Activated T-cell treated with anti-CD3 and anti-CD28 coated beads, Interleukin-2, amount 50 U/mL, for 4 hours (primary cell): ENCODE measurements around the gene GSS. TPM values are rescaled to one million over a fixed set of nuclear protein-coding genes. Genes with fewer than 3 reads are reported as not detected.
"Not testable (repeated sequence)": the region's sequence is repeated elsewhere in the genome, so short reads cannot be mapped to it uniquely, and the experiment has no call there.

Experiments
- ATAC-seq, 2 donors: fragments of 200-7000 bp; cut with Tn5 transposase; one replicate each; pipeline ENCODE4 v1.10.0; 2021
- DNase-seq: peaks from one replicate; pipeline ENCODE4 v3.0.0-alpha.2; 2020
- H3K27me3 Mint-ChIP-seq: one replicate; pipeline ENCODE4 v1.8.0; 2021; ENCODE audit warnings: low read depth, mixed read lengths
- H3K36me3 Mint-ChIP-seq: one replicate; pipeline ENCODE4 v1.8.0; 2022; ENCODE audit warnings: mixed read lengths; ENCODE audit not compliant: insufficient read depth
- H3K4me1 Mint-ChIP-seq: one replicate; pipeline ENCODE4 v1.8.0; 2021; ENCODE audit warnings: low read depth, mixed read lengths
- H3K4me3 Mint-ChIP-seq: one replicate; pipeline ENCODE4 v1.8.0; 2021; ENCODE audit warnings: mild to moderate bottlenecking, moderate library complexity, mixed read lengths
- H3K9me3 Mint-ChIP-seq: one replicate; pipeline ENCODE4 v1.8.0; 2021; ENCODE audit warnings: mixed read lengths
- total RNA-seq, 3 donors: library from RNA; stranded (reverse); gene quantifications; one replicate each; pipeline ENCODE4 v1.2.1, GENCODE V29; 2021

Gene GSS
- total RNA-seq, 3 donors from 2014 or later, result 47.8 to 56.2 (median 51.3) TPM

DNA sequence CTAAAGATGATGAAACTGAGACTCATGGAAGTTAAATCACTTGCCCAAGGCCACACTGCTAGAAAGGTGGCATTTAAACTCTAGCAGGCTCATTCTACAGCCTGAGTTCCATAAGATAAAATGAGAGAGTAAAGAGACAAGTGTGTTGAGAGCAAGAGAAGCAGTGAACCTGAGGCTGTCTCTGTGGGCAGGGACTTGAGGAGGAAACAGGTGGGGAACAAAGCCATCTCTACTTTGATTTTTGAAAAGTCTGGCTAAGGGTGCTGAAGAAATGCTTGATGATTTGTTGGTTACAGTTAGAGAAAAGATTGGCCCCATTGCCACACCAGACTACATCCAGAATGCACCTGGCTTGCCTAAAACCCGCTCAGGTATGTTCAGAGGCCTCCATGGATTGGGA lies 29.0 kb downstream of the GSS start:
- H3K4me3 Mint-ChIP-seq, result no peak overlapping the region
- DNase-seq (no peak), ATAC-seq (no peak)
- peaks cover 3% of the 10 kb centered on the region for H3K4me1 Mint-ChIP-seq
- H3K27me3 Mint-ChIP-seq, result no peaks in the 10 kb centered on the region
- no peaks in the 10 kb centered on the region for H3K9me3 Mint-ChIP-seq
- H3K36me3 Mint-ChIP-seq, result peaks cover 21% of the 10 kb centered on the region

DNA sequence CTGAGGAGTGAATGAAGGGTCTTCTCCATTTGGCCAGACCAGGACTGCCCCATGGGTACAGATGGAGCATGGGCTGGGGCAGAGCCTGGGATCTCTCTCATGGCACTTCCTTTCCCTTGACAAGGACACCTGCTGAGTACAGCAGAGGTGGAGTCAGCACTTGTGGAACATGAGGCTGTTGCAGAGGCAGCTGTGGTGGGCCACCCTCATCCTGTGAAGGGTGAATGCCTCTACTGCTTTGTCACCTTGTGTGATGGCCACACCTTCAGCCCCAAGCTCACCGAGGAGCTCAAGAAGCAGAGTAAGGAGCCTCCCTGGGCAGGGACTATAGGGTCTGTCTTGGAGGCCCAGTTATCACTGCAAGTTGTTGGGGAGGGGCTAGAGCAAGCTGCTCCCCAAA lies 29.6 kb downstream of the GSS start:
- peaks cover 21% of the 10 kb centered on the region for H3K36me3 Mint-ChIP-seq

DNA sequence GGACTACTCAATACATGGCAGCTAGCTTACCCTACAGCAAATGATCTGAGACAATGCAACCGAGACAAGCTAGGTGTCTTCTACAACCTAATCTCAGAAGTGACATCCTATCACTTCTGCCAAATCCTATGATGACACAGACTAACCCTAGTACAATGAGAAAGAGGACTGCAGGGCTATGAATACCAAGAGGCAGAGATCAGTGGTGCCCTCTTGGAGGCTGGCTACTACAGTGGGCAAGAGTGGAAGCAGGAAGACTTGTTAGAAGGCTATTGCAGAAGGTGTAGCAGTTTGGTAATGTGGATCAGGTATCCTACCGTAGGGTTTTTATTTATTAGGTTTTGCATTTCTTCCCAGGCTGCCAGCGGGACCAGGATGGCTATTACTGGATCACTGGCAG lies 30.3 kb downstream of the GSS start:
- Mint-ChIP-seq H3K36me3 (peaks cover 15% of the 10 kb centered on the region), H3K4me1 (peaks cover 3% of the 10 kb centered on the region), H3K27me3 (no peaks in the 10 kb centered on the region), H3K9me3 (no peaks in the 10 kb centered on the region), H3K4me3 (no peak overlapping the region)
- DNase-seq (no peak), ATAC-seq (no peak)

More for the DNA sequence above, 29.6 kb downstream of the GSS start:
- no peak overlapping the region for H3K4me3 Mint-ChIP-seq
- no peaks in the 10 kb centered on the region for H3K9me3 Mint-ChIP-seq
- peaks cover 3% of the 10 kb centered on the region for H3K4me1 Mint-ChIP-seq
- peak in 1 of 2 donors; percentile 30 for ATAC-seq
- DNase-seq, result no peak
- H3K27me3 Mint-ChIP-seq, result no peaks in the 10 kb centered on the region

DNA sequence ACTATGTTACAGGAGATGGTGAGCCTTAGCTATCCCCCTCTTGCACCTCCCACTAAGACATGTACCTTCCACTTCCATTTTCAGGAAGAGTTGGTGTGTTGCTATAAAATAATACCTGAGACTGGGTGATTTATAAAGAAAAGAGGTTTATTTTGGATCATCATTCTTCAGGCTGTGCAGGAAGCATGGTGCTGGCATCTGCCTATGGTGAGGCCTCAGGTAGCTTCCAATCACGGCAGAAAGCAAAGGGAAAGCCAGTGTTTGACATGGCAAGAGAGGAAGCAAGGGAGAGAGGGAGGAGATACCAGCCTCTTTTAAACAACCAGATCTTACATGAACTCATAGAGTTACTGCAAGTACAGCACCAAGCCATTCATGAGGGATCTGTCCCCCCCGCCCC lies 32.2 kb downstream of the GSS start:
- H3K36me3 Mint-ChIP-seq, result peaks cover 18% of the 10 kb centered on the region
- H3K4me1 Mint-ChIP-seq, result peaks cover 9% of the 10 kb centered on the region
- H3K4me3 Mint-ChIP-seq, result no peak overlapping the region
- no peaks in the 10 kb centered on the region for H3K27me3 Mint-ChIP-seq
- no peaks in the 10 kb centered on the region for H3K9me3 Mint-ChIP-seq
- DNase-seq (no peak), ATAC-seq (no peak)

DNA sequence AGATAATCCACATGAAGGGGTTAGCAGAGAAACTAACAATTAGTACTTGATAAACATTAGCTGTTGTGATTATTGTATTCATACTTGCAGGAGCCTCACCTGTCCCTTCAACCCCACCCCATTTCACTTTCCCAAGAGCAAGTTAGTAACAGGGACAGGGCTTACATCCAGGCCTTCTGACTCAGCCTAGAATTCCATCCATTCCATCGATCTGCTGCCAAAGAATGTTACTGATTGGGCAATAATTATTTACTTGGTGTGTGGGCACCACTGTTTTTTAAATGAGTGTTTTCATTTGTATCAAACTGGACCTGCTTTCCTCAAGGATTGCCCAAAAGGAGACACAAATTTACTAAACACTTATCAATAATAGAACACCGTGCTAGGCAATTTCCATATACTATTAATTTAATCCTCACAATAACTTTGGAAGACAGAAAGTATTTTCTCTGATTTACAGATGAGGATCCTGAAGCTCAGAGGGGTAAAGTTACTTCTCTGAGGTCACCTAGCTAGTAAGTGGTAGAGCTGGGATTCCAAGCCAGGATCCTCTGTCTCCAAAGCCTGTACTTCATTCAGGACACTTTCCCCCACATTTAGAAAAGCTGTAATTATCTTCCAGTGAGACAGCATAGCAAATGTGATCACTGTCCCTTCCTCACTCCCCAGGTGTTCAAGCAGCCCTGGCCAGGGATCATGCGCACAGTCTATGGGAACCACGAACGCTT lies 32.8 kb downstream of the GSS start:
- Mint-ChIP-seq H3K4me1 (peaks cover 15% of the 10 kb centered on the region), H3K9me3 (no peaks in the 10 kb centered on the region), H3K4me3 (no peak overlapping the region), H3K36me3 (peaks cover 20% of the 10 kb centered on the region), H3K27me3 (no peaks in the 10 kb centered on the region)
- ATAC-seq, result no peak
- DNase-seq, result no peak

DNA sequence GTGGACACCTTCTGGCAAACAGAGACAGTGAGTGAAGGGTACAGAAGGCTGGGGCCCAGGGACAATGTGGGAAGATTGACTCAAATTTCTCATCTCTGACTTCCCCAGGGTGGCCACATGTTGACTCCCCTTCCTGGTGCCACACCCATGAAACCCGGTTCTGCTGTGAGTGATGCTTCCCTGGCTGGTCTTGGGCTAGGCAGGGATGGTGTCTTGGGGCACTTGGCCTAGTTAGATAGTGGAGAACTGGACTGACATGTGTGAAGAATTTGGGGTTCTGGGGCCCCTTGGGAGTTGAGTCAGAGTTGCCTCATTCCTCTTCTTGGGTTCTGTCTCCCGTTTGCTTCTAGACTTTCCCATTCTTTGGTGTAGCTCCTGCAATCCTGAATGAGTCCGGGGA lies 34.2 kb downstream of the GSS start:
- no peak for ATAC-seq
- peaks cover 22% of the 10 kb centered on the region for H3K36me3 Mint-ChIP-seq

DNA sequence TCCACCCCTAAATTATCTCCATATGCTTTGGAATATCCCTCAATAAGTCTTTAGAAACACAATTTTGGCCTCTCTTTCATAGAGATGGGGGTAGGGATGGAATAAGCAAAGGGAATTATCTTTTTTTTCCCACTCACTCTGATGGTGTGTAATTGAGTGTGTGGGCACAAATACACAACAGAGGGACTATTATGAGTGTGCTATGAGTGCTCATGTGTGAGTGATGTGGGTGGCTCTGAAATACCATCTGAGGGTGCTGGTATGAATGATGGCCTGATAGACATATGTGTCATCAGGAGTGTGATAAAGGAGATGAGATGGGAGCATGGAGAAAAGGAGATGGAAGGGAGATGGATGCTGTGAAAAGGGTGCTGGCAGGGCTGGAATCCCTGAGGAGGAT lies 35.6 kb downstream of the GSS start:
- H3K4me1 Mint-ChIP-seq, result peaks cover 19% of the 10 kb centered on the region
- DNase-seq, result no peak
- no peaks in the 10 kb centered on the region for H3K27me3 Mint-ChIP-seq
- no peak overlapping the region for H3K4me3 Mint-ChIP-seq
- no peaks in the 10 kb centered on the region for H3K9me3 Mint-ChIP-seq
- peak; percentile 55 to 60 for ATAC-seq
- peaks cover 18% of the 10 kb centered on the region for H3K36me3 Mint-ChIP-seq

More for the DNA sequence above, 34.2 kb downstream of the GSS start:
- Mint-ChIP-seq H3K4me3 (no peak overlapping the region), H3K4me1 (peaks cover 20% of the 10 kb centered on the region), H3K27me3 (no peaks in the 10 kb centered on the region), H3K9me3 (no peaks in the 10 kb centered on the region)
- DNase-seq, result no peak

DNA sequence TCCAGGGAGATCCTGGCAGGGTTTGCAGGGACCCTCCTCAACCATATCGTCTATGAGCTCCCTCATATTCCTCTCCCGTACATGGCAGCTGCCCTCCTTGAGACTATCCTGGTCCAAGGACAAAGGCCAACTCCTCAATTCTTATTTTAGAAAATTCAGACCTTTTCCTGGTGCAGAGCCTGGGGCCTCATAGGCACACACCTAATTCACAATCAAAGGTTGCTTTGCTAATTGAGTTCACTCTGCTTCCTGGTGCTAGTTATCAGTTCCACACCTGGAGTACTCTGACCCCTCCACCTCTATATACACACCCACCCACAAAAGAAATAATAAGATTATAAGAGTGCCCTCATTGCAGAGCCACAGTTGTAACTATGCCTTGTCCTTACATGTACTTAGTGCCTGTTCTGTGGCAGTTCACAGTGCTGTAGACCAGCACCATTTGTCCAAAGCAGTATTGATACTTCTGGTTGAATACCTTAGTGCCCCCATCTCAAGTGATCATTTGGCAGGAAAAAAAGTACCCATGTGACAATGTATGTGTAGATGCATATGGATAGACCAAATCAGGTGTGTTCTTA lies 38.7 kb downstream of the GSS start:
- H3K27me3 Mint-ChIP-seq, result no peaks in the 10 kb centered on the region
- no peaks in the 10 kb centered on the region for H3K9me3 Mint-ChIP-seq
- peaks cover 19% of the 10 kb centered on the region for H3K4me1 Mint-ChIP-seq
- H3K36me3 Mint-ChIP-seq, result peaks cover 15% of the 10 kb centered on the region
- DNase-seq (no peak), ATAC-seq (no peak)
- no peak overlapping the region for H3K4me3 Mint-ChIP-seq

DNA sequence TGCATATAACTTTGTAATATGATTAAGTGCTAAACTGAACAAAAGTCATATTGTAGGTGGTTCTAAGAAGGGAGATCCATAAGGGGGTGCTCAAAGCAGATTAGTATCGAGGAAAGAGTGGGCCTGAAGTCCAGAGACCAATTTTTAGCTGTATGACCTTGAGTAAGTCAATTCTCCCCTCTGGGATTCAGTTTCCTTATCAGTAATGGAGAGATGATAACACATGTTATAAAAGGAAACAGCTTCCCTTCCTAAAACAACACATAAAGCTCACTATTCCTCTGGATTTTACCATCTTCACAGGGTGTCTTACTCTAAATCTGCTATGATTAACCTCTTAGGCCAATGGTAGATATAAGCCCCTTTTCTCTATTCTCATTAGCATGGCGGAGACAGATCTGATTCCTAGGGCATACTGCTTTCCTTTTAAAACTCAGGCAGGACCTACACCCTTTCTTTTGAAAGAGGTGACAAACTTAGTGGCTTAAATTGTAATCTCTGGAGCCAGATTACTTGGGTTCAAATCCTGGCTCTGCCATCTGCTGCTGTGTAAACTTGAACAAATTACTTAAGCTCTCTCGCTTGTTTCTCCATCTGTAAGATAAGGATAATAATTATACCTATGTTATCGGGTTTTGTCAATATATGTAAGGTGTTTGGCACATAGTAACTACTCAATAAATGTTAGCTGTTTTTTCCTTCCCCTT lies 39.7 kb downstream of the GSS start:
- Mint-ChIP-seq H3K27me3 (no peaks in the 10 kb centered on the region), H3K36me3 (peaks cover 12% of the 10 kb centered on the region), H3K4me1 (peaks cover 19% of the 10 kb centered on the region), H3K9me3 (no peaks in the 10 kb centered on the region), H3K4me3 (no peak overlapping the region)
- ATAC-seq (no peak), DNase-seq (no peak)

DNA sequence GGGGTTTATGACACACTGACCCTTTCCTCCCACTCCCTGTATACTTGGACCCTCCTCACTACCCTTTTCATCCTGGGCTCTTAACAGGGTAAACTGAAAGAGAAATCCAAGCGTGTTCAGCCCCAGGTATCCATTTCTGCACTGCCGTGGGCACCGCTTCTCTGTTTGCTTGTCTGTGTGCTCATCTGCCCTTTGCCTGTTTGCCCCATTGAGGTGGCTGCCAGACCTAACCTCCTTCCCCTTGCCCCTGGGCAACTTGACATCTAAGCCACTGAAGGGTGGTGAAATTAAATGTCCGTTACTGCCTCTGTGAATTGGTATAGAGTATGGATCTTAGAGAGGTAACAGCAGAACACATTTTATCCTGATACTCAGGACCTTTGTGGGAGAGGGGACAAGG lies 40.5 kb downstream of the GSS start:
- H3K27me3 Mint-ChIP-seq, result no peaks in the 10 kb centered on the region
- DNase-seq, result no peak
- no peaks in the 10 kb centered on the region for H3K9me3 Mint-ChIP-seq
- H3K4me3 Mint-ChIP-seq, result no peak overlapping the region
- H3K36me3 Mint-ChIP-seq, result peaks cover 12% of the 10 kb centered on the region
- H3K4me1 Mint-ChIP-seq, result peaks cover 17% of the 10 kb centered on the region
- ATAC-seq, result no peak

DNA sequence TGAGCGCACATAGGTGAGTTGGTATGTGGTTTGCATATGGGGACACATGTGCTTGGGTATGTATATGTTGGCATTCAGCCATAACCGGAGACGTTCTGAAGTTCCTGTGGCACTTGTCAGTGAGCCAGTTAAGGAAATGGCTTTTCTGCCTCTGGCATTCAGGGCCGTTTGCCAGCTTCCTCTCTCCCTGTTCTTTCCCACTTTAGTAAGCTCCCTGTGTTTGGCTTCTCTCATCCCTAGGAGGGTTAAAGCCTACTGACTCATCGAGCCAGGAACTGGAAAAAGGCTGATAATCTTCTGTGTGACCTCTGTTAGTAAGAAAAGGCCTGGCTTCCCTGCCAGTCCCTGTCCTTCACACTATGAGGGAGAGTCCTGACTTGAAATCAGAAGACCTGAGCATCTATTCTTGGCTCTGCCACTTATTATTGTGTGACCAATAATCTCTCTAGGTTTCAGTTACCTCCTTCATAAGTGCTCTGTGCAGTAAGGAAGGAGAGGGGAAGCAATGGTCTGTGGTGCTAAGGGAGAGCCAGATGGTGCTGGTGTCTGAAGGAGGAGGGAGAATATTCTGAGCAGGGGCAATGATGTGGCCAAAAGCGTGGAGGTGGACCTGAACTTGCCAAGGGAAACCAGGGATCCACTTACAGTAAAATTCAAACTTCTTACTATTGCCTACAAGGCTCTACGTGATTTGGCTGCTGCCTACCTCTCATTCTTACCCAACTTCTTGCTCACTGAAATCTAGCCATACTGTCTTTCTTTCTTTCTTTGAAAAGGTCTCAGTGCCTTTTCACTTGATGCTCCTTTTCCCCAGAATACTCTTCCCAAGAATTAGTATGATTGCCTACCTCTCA lies 47.8 kb downstream of the GSS start:
- ATAC-seq (peak in 1 of 2 donors; percentile 37), DNase-seq (no peak)
- no peaks in the 10 kb centered on the region for H3K36me3 Mint-ChIP-seq
- peaks cover 6% of the 10 kb centered on the region for H3K4me1 Mint-ChIP-seq
- H3K4me3 Mint-ChIP-seq, result no peak overlapping the region
- H3K27me3 Mint-ChIP-seq, result no peaks in the 10 kb centered on the region
- no peaks in the 10 kb centered on the region for H3K9me3 Mint-ChIP-seq

DNA sequence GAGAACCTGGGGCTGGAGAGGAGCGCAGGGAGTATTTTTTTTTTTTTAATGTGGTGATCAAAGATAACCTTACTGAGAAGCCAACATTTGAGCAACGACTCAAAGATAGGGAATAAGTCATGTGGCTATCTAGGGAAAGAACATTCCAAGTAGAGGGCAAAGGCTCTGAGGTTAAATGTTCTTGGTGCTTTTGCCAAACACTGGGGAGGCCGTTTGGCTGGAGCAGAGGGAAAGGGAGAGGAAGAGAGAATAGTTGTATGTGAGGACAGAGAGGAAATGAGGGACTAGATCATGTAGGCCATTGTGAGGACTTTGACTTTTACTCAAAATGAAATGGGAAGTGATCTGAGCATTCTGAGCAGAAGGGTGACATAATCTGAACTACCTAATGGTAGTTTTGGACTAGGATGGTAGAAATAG lies 51.4 kb downstream of the GSS start:
- H3K36me3 Mint-ChIP-seq, result no peaks in the 10 kb centered on the region
- DNase-seq (no peak), ATAC-seq (no peak)
- peaks cover 6% of the 10 kb centered on the region for H3K4me1 Mint-ChIP-seq
- H3K9me3 Mint-ChIP-seq, result no peaks in the 10 kb centered on the region
- no peak overlapping the region for H3K4me3 Mint-ChIP-seq
- no peaks in the 10 kb centered on the region for H3K27me3 Mint-ChIP-seq

DNA sequence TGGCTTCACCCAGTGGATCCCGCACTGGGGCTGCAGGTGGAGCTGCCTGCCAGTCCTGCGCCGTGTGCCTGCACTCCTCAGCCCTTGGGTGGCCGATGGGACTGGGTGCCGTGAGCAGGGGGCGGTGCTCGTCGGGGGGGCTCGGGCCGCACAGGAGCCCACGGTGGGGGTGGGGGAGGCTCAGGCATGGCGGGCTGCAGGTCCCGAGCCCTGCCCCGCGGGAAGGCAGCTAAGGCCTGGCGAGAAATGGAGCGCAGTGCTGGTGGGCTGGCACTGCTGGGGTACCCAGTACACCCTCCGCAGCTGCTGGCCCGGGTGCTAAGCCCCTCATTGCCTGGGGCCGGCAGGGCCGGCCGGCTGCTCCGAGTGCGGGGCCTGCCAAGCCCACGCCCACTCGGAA lies 56.9 kb downstream of the GSS start:
- ATAC-seq, H3K4me3 Mint-ChIP-seq, H3K27me3 Mint-ChIP-seq, DNase-seq, H3K36me3 Mint-ChIP-seq, H3K9me3 Mint-ChIP-seq, H3K4me1 Mint-ChIP-seq: not testable (repeated sequence)

DNA sequence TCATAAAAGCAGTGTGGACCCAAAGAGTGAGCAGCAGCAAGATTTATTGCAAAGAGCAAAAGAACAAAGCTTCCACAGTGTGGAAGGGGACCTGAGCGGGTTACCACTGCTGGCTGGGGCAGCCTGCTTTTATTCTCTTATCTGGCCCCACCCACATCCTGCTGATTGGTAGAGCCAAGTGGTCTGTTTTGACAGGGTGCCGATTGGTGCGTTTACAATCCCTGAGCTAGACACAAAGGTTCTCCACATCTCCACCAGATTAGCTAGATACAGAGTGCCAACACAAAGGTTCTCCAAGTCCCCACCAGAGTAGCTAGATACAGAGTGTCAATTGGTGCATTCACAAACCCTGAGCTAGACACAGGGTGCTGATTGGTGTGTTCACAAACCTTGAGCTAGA lies 57.5 kb downstream of the GSS start:
- not testable (repeated sequence) for H3K27me3 Mint-ChIP-seq, H3K9me3 Mint-ChIP-seq, H3K4me1 Mint-ChIP-seq, DNase-seq, H3K36me3 Mint-ChIP-seq, ATAC-seq, H3K4me3 Mint-ChIP-seq
